ENCODE measurements around the gene TPST2. TPM values are rescaled to one million over a fixed set of nuclear protein-coding genes. Genes with fewer than 3 reads are reported as not detected.

TPST2 gene
- total and polyA plus RNA-seq, 9 of the 15 experiments (the other 6 are each of a cell fraction or from before 2014, with no cell fraction given), result 14.2 to 123 (median 60.1) TPM

DNA sequence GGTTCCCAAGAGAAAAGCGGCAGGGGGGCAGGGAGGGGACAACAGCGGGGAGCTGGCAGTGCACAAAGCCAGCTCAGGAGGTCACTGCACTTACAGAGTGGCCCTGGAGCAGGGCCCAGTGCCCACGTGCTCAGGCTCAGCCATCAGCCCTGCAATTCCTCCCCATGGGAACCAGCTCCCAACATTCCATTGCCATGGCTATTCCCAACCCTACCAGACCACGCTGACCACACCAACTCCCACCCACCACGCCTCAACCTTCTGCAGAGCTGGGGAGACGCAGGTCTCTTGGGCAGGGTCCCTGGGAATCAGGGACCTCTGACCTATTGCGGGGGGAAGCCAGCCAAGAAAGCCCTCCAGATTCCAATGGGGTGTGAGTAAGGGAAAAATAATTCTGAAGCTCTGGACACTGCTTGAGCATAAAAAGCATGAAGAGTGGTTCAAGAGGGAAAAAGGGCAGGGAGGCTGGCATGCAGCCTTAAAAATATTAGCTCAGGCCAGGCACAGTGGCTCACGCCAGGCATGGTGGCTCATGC lies 39.4 kb downstream of the TPST2 start (continued):
- TF ChIP-seq, protein P1, sequence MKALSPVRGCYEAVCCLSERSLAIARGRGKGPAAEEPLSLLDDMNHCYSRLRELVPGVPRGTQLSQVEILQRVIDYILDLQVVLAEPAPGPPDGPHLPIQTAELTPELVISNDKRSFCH (CRISPR knock-in tag; IDR thresholded peaks at IDR 0.05), result no peak
- TF ChIP-seq, protein P1 (tag; IDR thresholded peaks at IDR 0.05), result no peak
- no peak for TF ChIP-seq ZNF384 (IDR thresholded peaks at IDR 0.05; ENCODE audit: low read depth, low read length)
- TF ChIP-seq TCF3 (CRISPR knock-in tag; IDR thresholded peaks at IDR 0.05), result no peak
- TF ChIP-seq HNRNPUL1 (IDR thresholded peaks at IDR 0.05; ENCODE audit: low read length), result no peak
- no peak for TF ChIP-seq CBX2 (IDR thresholded peaks at IDR 0.05; ENCODE audit: insufficient read depth, low read length, poor library complexity, severe bottlenecking)
- no peak for TF ChIP-seq ZNF133 (CRISPR knock-in tag; IDR thresholded peaks at IDR 0.05)
- no peak for TF ChIP-seq DIDO1 (tag; IDR thresholded peaks at IDR 0.05; ENCODE audit: low read depth)
- no peak for TF ChIP-seq ZNF274 (IDR thresholded peaks at IDR 0.05; ENCODE audit: borderline replicate concordance, low read depth, low read length)
- TF ChIP-seq HNRNPH1 (optimal IDR thresholded peaks at IDR 0.05; ENCODE audit: low read depth, low read length), result no peak
- no peak for TF ChIP-seq CREM (IDR thresholded peaks at IDR 0.05; ENCODE audit: low read depth)
- TF ChIP-seq, protein P2, sequence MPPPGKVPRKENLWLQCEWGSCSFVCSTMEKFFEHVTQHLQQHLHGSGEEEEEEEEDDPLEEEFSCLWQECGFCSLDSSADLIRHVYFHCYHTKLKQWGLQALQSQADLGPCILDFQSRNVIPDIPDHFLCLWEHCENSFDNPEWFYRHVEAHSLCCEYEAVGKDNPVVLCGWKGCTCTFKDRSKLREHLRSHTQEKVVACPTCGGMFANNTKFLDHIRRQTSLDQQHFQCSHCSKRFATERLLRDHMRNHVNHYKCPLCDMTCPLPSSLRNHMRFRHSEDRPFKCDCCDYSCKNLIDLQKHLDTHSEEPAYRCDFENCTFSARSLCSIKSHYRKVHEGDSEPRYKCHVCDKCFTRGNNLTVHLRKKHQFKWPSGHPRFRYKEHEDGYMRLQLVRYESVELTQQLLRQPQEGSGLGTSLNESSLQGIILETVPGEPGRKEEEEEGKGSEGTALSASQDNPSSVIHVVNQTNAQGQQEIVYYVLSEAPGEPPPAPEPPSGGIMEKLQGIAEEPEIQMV (tag; conservative IDR thresholded peaks at IDR 0.05; ENCODE audit: low read depth), result no peak
